ENCODE measurements around the gene ZBTB20. TPM values are rescaled to one million over a fixed set of nuclear protein-coding genes. Genes with fewer than 3 reads are reported as not detected.

Gene ZBTB20
- total and polyA plus RNA-seq, 2 donors (not counting 1 experiment from before 2014, with no cell fraction given) = 4.0 to 22.5 TPM

GRCh38 chr3:114355653-114356052 is 791.4 kb downstream of the ZBTB20 start:
- Histone ChIP-seq H4K20me1 (ENCODE audit: control insufficient read depth, extremely low read depth, insufficient read depth, low read length) (no peaks in the 10 kb centered on the region), H3K9me3 (ENCODE audit: control insufficient read depth, insufficient read depth, low read depth, low read length) (no peaks in the 10 kb centered on the region), H3K4me3 (replicated peaks in 1 of 4; ENCODE audit: control extremely low read depth in 1 of 4, insufficient read depth in 1 of 4, low read depth in 3 of 4, low read length in 4 of 4) (no peak overlapping the region), H3K27me3 (ENCODE audit: control insufficient read depth, insufficient read depth, low read length) (no peaks in the 10 kb centered on the region), H3K9ac (ENCODE audit: insufficient read depth, low read length) (no peak overlapping the region), H3K36me3 (ENCODE audit: control insufficient read depth, insufficient read depth, low read length) (peaks cover 11% of the 10 kb centered on the region), H3K79me2 (ENCODE audit: control insufficient read depth, insufficient read depth, low read length) (no peaks in the 10 kb centered on the region), H3K4me2 (ENCODE audit: extremely low read depth, insufficient read depth, low read length) (no peak overlapping the region), H3K4me1 (ENCODE audit: control insufficient read depth, extremely low read depth, insufficient read depth, low read length) (no peaks in the 10 kb centered on the region), H3K27ac (ENCODE audit: insufficient read depth, low read length) (no peak overlapping the region), H2AFZ (ENCODE audit: low read length) (no peak overlapping the region)
- no peak for TF ChIP-seq EZH2 (IDR thresholded peaks at IDR 0.05; ENCODE audit: low read length, missing control alignments)
- TF ChIP-seq CTCF (conservative IDR thresholded peaks at IDR 0.05 in 1 of 2, IDR thresholded peaks at IDR 0.05 in 1 of 2; ENCODE audit: low read depth in 1 of 2, low read length in 2 of 2) = no peak
- no peak for DNase-seq (ENCODE audit: low read depth in 2 of 2)

GRCh38 chr3:114351822-114352145 is 795.3 kb downstream of the ZBTB20 start:
- no peaks in the 10 kb centered on the region for H3K79me2 ChIP-seq (ENCODE audit: control insufficient read depth, insufficient read depth, low read length)
- H3K9me3 ChIP-seq (ENCODE audit: control insufficient read depth, insufficient read depth, low read depth, low read length) = no peaks in the 10 kb centered on the region
- no peak overlapping the region for H3K4me2 ChIP-seq (ENCODE audit: extremely low read depth, insufficient read depth, low read length)
- H3K27me3 ChIP-seq (ENCODE audit: control insufficient read depth, insufficient read depth, low read length) = no peaks in the 10 kb centered on the region
- no peaks in the 10 kb centered on the region for H3K4me1 ChIP-seq (ENCODE audit: control insufficient read depth, extremely low read depth, insufficient read depth, low read length)
- H3K9ac ChIP-seq (ENCODE audit: insufficient read depth, low read length) = no peak overlapping the region
- peaks cover 16% of the 10 kb centered on the region for H3K36me3 ChIP-seq (ENCODE audit: control insufficient read depth, insufficient read depth, low read length)
- no peaks in the 10 kb centered on the region for H4K20me1 ChIP-seq (ENCODE audit: control insufficient read depth, extremely low read depth, insufficient read depth, low read length)
- no peak overlapping the region for H2AFZ ChIP-seq (ENCODE audit: low read length)
- H3K4me3 ChIP-seq (replicated peaks in 1 of 4; ENCODE audit: control extremely low read depth in 1 of 4, insufficient read depth in 1 of 4, low read depth in 3 of 4, low read length in 4 of 4) = no peak overlapping the region
- no peak for TF ChIP-seq EZH2 (IDR thresholded peaks at IDR 0.05; ENCODE audit: low read length, missing control alignments)
- TF ChIP-seq CTCF (conservative IDR thresholded peaks at IDR 0.05 in 1 of 2, IDR thresholded peaks at IDR 0.05 in 1 of 2; ENCODE audit: low read depth in 1 of 2, low read length in 2 of 2) = no peak
- H3K27ac ChIP-seq (ENCODE audit: insufficient read depth, low read length) = no peak overlapping the region
- DNase-seq (ENCODE audit: low read depth in 2 of 2) = no peak

DNA sequence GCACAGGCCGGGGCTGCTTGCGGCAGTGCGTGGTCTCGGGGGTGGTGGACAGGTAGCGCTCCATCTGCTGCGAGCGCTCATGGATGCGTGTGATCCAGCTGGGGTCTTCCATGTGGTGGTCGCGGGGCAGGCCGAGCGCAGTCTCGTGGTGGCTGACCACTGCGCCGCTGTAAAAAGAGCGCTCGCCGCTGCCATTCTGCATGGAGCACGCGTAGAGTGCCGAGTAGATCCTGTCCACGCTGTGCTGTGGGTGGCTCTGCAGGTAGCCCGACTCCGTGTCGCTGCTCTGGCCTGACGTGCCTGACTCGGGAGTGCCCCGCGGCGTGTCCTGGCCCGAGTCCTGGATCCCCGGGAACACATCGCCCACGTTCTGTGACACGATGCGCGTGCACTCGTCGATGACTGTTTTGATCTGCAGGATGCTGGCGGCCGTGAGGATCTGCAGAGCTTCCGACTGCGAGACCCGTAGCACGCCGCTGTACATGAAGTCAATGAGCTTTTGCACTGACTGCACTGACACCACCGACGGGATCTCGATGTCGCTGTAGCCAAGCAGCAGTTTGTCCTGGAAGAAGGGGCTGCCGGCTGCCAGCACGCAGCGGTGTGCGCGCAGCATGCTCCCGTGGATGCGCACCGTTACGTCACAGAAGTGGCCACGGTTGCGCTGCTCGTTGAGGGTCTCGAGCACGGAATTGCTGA is 795.8 kb downstream of the ZBTB20 start:
- no peak overlapping the region for H3K4me2 ChIP-seq (ENCODE audit: extremely low read depth, insufficient read depth, low read length)
- DNase-seq (ENCODE audit: low read depth in 2 of 2) = no peak
- no peak overlapping the region for H3K4me3 ChIP-seq (replicated peaks in 1 of 4; ENCODE audit: control extremely low read depth in 1 of 4, insufficient read depth in 1 of 4, low read depth in 3 of 4, low read length in 4 of 4)
- no peaks in the 10 kb centered on the region for H3K79me2 ChIP-seq (ENCODE audit: control insufficient read depth, insufficient read depth, low read length)
- no peaks in the 10 kb centered on the region for H3K9me3 ChIP-seq (ENCODE audit: control insufficient read depth, insufficient read depth, low read depth, low read length)
- H4K20me1 ChIP-seq (ENCODE audit: control insufficient read depth, extremely low read depth, insufficient read depth, low read length) = no peaks in the 10 kb centered on the region
- TF ChIP-seq EZH2 (IDR thresholded peaks at IDR 0.05; ENCODE audit: low read length, missing control alignments) = no peak
- no peak for TF ChIP-seq CTCF (conservative IDR thresholded peaks at IDR 0.05 in 1 of 2, IDR thresholded peaks at IDR 0.05 in 1 of 2; ENCODE audit: low read depth in 1 of 2, low read length in 2 of 2)
- no peak overlapping the region for H3K27ac ChIP-seq (ENCODE audit: insufficient read depth, low read length)
- H3K9ac ChIP-seq (ENCODE audit: insufficient read depth, low read length) = no peak overlapping the region
- no peaks in the 10 kb centered on the region for H3K27me3 ChIP-seq (ENCODE audit: control insufficient read depth, insufficient read depth, low read length)
- no peaks in the 10 kb centered on the region for H3K4me1 ChIP-seq (ENCODE audit: control insufficient read depth, extremely low read depth, insufficient read depth, low read length)
- H3K36me3 ChIP-seq (ENCODE audit: control insufficient read depth, insufficient read depth, low read length) = peaks cover 16% of the 10 kb centered on the region
- H2AFZ ChIP-seq (ENCODE audit: low read length) = no peak overlapping the region
